HG03175 (cell line): Measurements from ENCODE around the gene PDGFRB.

Source experiments
- ATAC-seq: cut with Tn5 transposase; IDR thresholded peaks from one replicate; pipeline ENCODE4 v1.9.1; 2021; ENCODE audit warnings: mild to moderate bottlenecking, moderate library complexity; ENCODE audit not compliant: unreplicated experiment

The PDGFRB gene

DNA sequence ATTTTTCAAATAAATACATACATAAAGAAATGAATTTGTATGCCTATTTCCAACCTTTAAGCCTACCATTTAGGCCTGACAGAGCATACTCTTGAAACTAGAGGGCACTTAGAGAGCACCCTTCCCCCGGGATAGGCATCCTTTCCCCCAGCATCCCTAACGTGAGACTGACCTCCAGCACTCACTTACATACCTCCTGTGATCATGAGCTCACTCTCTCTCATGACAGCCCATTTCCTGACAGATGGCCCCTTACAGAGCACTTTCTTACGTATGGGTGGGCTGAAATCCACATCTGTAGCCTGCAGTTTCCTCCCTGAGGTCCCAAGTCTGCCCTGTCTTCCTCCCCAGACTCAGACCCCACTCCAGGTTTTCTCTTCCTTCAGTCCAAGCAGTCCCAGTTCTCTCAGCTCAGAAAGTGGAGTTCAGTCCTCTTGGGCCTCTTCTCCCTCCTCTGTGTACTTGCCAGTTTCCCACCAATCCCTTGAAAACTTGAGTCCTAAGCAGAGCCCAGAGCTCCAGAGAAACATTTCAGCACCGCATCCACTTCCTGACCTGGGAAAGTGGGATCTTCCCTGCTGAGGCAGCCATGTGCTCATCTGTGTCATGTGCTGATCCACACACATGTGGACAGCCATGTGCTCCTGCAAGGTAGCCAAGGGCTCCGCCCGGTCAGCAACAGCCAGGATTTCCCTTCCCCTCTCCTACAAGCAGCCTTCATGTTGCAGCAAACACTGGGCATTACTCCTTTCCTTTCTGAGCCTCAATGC is 8.8 kb upstream of the PDGFRB start:
- no peak for ATAC-seq

GRCh38 chr5:150163547-150164059 is 8.0 kb upstream of the PDGFRB start:
- ATAC-seq = no peak

DNA sequence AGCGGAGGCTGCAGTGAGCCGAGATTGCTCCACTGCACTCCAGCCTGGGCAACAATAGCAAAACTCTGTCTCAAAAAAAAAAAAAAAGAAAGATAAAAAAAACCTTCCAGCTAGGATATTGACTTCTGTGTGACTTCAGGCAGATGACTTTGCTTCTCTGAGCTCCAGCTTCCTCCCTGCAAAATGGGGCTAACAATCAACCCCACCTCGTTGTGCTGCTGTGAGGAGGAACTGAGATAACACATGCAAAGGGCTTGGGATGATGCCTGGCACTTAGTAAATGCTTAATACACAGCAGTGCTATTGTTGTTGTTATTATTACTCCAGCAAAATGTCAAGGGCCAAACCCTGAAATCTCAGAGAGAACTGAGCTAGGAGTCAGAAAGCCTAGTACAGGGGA is 7.4 kb upstream of the PDGFRB start:
- no peak for ATAC-seq

DNA sequence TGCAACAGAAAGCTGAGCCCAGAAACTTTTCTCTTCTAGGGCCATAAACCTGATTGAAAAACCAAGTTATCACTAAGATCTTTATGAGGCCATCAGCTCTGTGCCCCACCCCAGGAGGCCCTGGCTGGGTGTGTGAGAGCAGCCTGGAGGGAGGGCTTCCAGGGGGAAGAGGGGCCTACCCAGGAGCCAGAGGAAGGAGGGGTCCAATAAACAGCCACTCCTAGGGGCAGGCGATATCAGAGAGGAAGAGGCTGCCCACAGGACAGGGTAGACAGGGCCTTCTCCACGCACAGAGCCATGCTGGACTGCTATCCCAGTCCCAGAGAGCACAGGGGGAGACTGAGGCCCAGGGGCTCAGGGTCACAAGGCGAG is 6.5 kb upstream of the PDGFRB start:
- no peak for ATAC-seq

DNA sequence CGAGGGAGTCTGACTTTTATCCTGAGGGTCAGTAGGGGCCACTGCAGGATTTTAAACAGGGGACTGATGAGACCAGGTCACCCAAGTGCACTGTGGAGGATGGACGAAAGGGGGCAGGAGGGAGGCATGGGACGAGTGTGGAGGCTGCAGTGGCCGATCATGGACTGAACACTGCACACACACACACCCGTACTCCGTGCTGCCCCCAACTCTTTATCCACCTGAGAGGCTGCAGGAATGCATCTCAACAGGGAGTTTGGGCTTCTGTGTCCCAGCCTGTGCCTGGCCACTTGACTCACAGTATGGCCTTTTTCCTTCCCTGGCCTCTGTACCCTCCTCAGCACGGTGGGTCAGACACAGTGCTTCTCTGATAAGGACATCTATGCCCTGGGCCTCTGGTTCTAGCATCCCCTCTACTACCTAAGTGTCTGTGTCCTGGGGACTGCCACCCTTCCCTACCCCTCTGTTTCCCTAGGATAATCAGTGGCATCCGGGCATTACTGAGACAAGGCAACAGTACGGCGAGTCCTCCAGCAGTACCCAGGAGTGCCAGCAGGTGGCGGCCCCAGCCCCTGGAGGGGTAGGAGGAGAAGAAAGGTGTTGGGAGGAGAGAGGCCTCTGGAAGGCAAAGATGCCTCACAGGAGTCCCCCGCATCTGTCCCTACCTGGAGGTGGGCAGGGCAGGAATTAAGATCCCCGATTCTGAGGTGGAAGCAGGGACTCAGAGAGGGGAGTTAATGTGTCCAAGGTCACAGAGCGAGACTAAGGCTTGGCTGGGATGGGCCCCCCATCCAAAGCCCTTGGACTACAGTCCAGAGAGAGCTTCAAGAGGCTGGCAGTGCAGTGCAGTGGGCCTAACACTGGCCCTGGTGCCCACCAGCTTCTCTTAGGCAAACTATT is 5.8 kb upstream of the PDGFRB start:
- peak; percentile 82 for ATAC-seq

- ATAC-seq = no peak
Observed at GRCh38 chr5:150160448-150161081, 4.9 kb upstream of the PDGFRB start.

- ATAC-seq = no peak
Observed at GRCh38 chr5:150159741-150160179, 4.1 kb upstream of the PDGFRB start.

DNA sequence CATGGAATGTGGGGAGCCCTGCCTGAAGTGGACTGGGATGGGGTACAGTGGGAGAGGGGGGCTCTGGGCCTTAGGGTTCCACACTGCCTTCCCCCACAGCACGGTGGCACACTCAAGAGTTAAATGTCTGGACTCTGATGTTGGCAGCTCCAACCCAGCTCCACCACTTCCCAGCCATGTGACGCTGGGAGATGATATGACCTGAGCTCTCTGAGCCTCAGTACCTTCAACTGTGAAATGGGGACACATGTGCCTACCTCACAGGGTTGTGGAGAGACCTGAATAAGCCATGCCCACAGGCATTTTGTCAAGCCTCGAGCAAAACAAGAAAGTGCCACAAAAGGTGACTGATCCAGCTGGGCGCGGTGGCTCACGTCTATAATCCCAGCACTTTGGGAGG is 3.4 kb upstream of the PDGFRB start:
- ATAC-seq = no peak

- no peak for ATAC-seq
Observed at GRCh38 chr5:150158170-150158949, 2.7 kb upstream of the PDGFRB start.

- no peak for ATAC-seq
Observed at GRCh38 chr5:150157168-150157567, 1.5 kb upstream of the PDGFRB start.

DNA sequence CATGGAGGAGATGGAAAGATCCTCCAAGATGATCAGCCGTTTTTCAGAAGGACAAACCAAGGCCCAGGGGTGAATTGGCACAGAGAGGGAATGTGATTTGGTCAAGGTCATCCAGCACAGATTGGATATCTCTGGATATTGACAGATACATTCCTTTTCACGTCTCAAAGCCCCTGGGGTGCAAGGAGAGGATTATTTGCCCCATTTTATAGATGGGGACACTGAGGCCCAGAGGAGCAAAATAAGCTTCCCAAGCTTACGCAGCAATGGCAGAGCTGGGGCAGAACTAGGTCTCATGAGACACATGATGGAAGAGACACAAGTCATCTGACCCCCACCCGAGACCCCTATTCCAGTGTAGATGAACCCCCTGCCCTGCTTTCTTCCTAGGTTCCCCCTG is 895 bp upstream of the PDGFRB start:
- no peak for ATAC-seq

- ATAC-seq = no peak
Observed at GRCh38 chr5:150156027-150156368, 353 bp upstream of the PDGFRB start.

GRCh38 chr5:150154618-150155128 is 972 bp downstream of the PDGFRB start:
- ATAC-seq = no peak

DNA sequence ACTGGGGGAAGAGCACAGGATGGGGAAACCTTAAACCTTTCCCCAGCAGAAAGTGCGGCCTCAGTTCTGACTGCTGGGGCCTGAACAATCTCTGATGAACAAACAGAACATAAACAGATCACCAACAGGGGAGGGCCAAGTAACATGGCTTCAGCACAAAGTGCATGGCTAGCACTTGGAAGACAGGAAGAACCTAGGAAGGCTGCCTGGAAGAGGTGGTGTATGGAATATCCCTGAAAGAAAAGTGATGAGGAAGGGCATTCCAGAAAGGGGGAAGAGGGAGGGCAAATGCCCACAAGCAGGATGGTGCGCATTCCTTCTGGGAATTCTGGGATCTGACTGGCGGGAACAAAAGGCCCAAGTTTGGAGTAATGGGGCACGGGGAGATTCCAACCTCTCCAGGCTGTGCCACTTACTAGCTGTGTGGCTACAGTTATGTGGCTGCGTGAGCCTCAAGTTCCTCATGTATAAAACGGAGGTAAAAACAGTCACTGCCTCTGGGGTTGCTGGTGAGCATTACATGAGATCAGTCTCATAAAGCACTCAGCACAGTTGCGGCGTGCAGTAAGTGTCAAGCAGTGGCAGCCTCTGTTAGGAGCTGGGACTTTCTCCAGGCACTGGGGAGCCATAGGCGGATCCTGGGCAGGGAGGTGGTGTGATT is 1.6 kb downstream of the PDGFRB start:
- no peak for ATAC-seq

DNA sequence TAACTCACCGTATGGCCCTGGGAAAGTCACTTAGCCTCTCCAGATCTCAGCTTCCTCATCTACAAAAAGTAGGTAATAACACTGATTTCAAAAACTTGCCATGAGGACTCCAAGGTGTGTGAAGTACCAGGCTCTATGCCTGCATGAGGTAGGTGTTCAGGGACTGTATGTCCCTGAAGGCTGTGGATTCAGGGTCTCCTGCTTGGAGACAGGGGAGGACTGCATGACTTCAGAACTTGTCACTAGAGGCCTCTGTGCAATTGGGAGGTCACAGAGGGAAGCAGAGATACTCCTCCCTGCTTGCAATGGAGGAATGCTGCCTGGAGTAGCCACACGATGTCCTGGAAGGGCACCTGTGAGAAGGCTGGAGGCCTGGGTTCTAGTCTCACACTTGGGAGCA is 2.2 kb downstream of the PDGFRB start:
- no peak for ATAC-seq

- no peak for ATAC-seq
Observed at GRCh38 chr5:150152636-150153462, 2.8 kb downstream of the PDGFRB start.

GRCh38 chr5:150149618-150150017 is 6.0 kb downstream of the PDGFRB start:
- ATAC-seq = no peak

GRCh38 chr5:150148117-150148927 is 7.3 kb downstream of the PDGFRB start:
- ATAC-seq = no peak
